ENCODE data around the gene MRAP2. TPM values are rescaled to one million over a fixed set of nuclear protein-coding genes. Genes with fewer than 3 reads are reported as not detected.
"Not testable (repeated sequence)": the region's sequence is repeated elsewhere in the genome, so short reads cannot be mapped to it uniquely, and the experiment has no call there.

The MRAP2 gene
- total and polyA plus RNA-seq, 2 experiments from 2014 or later = 6.1 to 13.5 TPM

DNA sequence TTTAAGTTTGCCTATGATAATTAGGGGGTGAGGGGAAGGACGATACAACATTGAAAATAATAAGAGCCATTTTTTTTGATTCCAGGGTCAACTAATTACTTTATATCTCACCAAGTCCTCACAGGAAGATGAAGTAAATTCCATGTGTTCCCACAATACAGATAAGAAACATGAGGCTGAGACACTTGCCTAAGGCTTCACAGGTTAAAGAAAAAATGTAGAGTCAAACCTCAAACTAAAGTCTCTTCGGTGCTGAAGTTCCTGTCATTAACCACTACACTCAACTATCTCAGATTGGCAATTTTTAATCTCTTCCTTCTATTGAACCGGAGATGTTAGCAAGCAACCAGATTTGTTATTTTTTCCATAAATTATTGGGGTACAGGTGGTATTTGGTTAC, 33.0 kb downstream of the MRAP2 start (continued):
- TF ChIP-seq, protein P1, sequence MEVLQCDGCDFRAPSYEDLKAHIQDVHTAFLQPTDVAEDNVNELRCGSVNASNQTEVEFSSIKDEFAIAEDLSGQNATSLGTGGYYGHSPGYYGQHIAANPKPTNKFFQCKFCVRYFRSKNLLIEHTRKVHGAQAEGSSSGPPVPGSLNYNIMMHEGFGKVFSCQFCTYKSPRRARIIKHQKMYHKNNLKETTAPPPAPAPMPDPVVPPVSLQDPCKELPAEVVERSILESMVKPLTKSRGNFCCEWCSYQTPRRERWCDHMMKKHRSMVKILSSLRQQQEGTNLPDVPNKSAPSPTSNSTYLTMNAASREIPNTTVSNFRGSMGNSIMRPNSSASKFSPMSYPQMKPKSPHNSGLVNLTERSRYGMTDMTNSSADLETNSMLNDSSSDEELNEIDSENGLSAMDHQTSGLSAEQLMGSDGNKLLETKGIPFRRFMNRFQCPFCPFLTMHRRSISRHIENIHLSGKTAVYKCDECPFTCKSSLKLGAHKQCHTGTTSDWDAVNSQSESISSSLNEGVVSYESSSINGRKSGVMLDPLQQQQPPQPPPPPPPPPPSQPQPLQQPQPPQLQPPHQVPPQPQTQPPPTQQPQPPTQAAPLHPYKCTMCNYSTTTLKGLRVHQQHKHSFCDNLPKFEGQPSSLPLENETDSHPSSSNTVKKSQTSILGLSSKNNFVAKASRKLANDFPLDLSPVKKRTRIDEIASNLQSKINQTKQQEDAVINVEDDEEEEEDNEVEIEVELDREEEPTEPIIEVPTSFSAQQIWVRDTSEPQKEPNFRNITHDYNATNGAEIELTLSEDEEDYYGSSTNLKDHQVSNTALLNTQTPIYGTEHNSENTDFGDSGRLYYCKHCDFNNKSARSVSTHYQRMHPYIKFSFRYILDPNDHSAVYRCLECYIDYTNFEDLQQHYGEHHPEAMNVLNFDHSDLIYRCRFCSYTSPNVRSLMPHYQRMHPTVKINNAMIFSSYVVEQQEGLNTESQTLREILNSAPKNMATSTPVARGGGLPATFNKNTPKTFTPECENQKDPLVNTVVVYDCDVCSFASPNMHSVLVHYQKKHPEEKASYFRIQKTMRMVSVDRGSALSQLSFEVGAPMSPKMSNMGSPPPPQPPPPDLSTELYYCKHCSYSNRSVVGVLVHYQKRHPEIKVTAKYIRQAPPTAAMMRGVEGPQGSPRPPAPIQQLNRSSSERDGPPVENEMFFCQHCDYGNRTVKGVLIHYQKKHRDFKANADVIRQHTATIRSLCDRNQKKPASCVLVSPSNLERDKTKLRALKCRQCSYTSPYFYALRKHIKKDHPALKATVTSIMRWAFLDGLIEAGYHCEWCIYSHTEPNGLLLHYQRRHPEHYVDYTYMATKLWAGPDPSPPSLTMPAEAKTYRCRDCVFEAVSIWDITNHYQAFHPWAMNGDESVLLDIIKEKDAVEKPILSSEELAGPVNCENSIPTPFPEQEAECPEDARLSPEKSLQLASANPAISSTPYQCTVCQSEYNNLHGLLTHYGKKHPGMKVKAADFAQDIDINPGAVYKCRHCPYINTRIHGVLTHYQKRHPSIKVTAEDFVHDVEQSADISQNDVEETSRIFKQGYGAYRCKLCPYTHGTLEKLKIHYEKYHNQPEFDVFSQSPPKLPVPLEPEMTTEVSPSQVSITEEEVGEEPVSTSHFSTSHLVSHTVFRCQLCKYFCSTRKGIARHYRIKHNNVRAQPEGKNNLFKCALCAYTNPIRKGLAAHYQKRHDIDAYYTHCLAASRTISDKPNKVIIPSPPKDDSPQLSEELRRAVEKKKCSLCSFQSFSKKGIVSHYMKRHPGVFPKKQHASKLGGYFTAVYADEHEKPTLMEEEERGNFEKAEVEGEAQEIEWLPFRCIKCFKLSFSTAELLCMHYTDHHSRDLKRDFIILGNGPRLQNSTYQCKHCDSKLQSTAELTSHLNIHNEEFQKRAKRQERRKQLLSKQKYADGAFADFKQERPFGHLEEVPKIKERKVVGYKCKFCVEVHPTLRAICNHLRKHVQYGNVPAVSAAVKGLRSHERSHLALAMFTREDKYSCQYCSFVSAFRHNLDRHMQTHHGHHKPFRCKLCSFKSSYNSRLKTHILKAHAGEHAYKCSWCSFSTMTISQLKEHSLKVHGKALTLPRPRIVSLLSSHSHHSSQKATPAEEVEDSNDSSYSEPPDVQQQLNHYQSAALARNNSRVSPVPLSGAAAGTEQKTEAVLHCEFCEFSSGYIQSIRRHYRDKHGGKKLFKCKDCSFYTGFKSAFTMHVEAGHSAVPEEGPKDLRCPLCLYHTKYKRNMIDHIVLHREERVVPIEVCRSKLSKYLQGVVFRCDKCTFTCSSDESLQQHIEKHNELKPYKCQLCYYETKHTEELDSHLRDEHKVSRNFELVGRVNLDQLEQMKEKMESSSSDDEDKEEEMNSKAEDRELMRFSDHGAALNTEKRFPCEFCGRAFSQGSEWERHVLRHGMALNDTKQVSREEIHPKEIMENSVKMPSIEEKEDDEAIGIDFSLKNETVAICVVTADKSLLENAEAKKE (CRISPR knock-in tag; IDR thresholded peaks at IDR 0.05) = no peak
- TF ChIP-seq NANOG (IDR thresholded peaks at IDR 0.05; ENCODE audit: borderline replicate concordance) (no peak), EZH2 (IDR thresholded peaks at IDR 0.05; ENCODE audit: low read depth, unreplicated experiment) (no peak), CREB1 (CRISPR knock-in tag; IDR thresholded peaks at IDR 0.05; ENCODE audit: low read depth) (no peak)
- TF ChIP-seq, protein P2, sequence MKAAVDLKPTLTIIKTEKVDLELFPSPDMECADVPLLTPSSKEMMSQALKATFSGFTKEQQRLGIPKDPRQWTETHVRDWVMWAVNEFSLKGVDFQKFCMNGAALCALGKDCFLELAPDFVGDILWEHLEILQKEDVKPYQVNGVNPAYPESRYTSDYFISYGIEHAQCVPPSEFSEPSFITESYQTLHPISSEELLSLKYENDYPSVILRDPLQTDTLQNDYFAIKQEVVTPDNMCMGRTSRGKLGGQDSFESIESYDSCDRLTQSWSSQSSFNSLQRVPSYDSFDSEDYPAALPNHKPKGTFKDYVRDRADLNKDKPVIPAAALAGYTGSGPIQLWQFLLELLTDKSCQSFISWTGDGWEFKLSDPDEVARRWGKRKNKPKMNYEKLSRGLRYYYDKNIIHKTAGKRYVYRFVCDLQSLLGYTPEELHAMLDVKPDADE (IDR thresholded peaks at IDR 0.05) = no peak
- TF ChIP-seq, protein P3, sequence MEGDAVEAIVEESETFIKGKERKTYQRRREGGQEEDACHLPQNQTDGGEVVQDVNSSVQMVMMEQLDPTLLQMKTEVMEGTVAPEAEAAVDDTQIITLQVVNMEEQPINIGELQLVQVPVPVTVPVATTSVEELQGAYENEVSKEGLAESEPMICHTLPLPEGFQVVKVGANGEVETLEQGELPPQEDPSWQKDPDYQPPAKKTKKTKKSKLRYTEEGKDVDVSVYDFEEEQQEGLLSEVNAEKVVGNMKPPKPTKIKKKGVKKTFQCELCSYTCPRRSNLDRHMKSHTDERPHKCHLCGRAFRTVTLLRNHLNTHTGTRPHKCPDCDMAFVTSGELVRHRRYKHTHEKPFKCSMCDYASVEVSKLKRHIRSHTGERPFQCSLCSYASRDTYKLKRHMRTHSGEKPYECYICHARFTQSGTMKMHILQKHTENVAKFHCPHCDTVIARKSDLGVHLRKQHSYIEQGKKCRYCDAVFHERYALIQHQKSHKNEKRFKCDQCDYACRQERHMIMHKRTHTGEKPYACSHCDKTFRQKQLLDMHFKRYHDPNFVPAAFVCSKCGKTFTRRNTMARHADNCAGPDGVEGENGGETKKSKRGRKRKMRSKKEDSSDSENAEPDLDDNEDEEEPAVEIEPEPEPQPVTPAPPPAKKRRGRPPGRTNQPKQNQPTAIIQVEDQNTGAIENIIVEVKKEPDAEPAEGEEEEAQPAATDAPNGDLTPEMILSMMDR (conservative IDR thresholded peaks at IDR 0.05; ENCODE audit: low read depth in 2 of 2) = no peak

DNA sequence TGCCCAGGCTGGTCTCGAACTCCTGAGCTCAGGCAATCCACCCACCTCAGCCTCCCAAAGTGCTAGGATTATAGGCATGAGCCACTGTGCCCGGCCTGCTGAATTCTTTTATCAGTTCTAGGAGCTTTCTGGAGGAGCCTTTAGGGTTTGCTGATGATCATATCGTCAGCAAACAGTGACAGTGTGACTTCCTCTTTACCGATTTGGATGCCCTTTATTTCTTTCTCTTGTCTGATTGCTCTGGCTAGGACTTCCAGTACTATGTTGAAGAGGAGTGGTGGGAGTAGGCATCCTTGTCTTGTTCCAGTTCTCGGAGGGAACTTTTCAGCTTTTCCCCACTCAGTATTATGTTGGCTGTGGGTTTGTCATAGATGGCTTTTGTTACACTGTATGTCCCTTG, 35.3 kb downstream of the MRAP2 start:
- not testable (repeated sequence) for DNase-seq (ENCODE audit: low spot score); H3K27me3 Mint-ChIP-seq (ENCODE audit: insufficient read depth, low read depth, poor library complexity); H4K20me1 ChIP-seq (replicated peaks; ENCODE audit: insufficient read depth); H3K4me1 ChIP-seq (ENCODE audit: insufficient read depth); H3K9me2 ChIP-seq (ENCODE audit: insufficient read depth); H2AFZ ChIP-seq; H3K4me3 ChIP-seq; H3K4me3 Mint-ChIP-seq; H3K27ac Mint-ChIP-seq; H3K4me2 ChIP-seq; H3K36me3 ChIP-seq (ENCODE audit: insufficient read depth); H3K79me2 ChIP-seq (replicated peaks; ENCODE audit: insufficient read depth); ATAC-seq; H3K27ac ChIP-seq (ENCODE audit: low read depth); H3F3A ChIP-seq (replicated peaks; ENCODE audit: low read depth); H3K4me1 Mint-ChIP-seq; H3K27me3 ChIP-seq (ENCODE audit: insufficient read depth)
- Mint-ChIP-seq H3K9me3 (peaks cover 15% of the 10 kb centered on the region), H3K36me3 (ENCODE audit: low read depth) (peaks cover 29% of the 10 kb centered on the region)

All from GM23338 (cell line).